OCI-LY1 (cell line): ENCODE measurements around the gene GLYATL2.

Experiments used
- EZH2 ChIP-seq: fragments of 200-600 bp; sonication (generic), shearing (Covaris generic); IDR thresholded peaks from 2 replicates; pipeline ENCODE4 v1.8.0; 2017; ENCODE audit warnings: borderline replicate concordance, mixed run types, mild to moderate bottlenecking, antibody characterized with exemption, low read length, moderate library complexity, mixed read lengths
- TF ChIP-seq, protein P1 (sequence below): fragments of 200-600 bp; sonication (generic), shearing (Covaris generic); IDR thresholded peaks from 2 replicates; pipeline ENCODE4 v1.5.1; 2017; ENCODE audit warnings: mild to moderate bottlenecking, antibody characterized with exemption, low read length, moderate library complexity, mixed read lengths

DNA sequence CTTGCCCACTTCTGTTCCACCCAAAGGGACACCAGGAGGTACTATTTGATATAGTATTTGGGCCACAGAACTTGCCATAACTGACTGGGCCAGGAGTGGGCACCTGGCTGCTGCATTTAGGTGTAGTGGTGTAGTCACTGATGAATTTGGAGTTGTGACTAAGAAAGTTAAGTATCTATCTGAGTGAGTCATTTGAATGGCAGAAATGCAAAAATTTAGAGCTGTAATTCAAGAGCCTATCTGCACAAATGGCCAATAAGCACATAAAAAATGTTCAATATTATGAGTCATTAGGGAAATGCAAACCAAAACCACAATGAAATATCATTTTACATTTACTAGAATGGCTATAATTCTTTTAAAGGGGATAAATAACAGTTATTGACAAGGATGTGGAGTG lies 14.7 kb downstream of the GLYATL2 start:
- TF ChIP-seq, protein P1, sequence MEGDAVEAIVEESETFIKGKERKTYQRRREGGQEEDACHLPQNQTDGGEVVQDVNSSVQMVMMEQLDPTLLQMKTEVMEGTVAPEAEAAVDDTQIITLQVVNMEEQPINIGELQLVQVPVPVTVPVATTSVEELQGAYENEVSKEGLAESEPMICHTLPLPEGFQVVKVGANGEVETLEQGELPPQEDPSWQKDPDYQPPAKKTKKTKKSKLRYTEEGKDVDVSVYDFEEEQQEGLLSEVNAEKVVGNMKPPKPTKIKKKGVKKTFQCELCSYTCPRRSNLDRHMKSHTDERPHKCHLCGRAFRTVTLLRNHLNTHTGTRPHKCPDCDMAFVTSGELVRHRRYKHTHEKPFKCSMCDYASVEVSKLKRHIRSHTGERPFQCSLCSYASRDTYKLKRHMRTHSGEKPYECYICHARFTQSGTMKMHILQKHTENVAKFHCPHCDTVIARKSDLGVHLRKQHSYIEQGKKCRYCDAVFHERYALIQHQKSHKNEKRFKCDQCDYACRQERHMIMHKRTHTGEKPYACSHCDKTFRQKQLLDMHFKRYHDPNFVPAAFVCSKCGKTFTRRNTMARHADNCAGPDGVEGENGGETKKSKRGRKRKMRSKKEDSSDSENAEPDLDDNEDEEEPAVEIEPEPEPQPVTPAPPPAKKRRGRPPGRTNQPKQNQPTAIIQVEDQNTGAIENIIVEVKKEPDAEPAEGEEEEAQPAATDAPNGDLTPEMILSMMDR = no peak
- TF ChIP-seq EZH2 = no peak
